Tibial nerve (tissue), 4 donors: Measurements from ENCODE around the gene SCAMP4.
"Not testable (repeated sequence)": the region's sequence is repeated elsewhere in the genome, so short reads cannot be mapped to it uniquely, and the experiment has no call there.

Source experiments
- EP300 ChIP-seq, 2 donors: sonication (generic); formaldehyde crosslinking; IDR thresholded peaks; one replicate each; pipeline ENCODE4 v1.6.1; 2017; ENCODE audit warnings: antibody characterized with exemption in 2 of 2, mild to moderate bottlenecking in 1 of 2
- POLR2A ChIP-seq, 2 donors: fragments of 450-650 bp; IDR thresholded peaks; one replicate each; pipeline ENCODE4 v1.6.1; 2017; ENCODE audit warnings: antibody characterized with exemption in 2 of 2, mild to moderate bottlenecking in 2 of 2, moderate library complexity in 2 of 2
- TF ChIP-seq, protein P1 (sequence below), 5 experiments: fragments of 200-600 bp in 3 of 5; fragments of 450-650 bp in 2 of 5; sonication (generic) in 3 of 5; IDR thresholded peaks; one replicate each; pipeline ENCODE4 v1.5.1; 2016 to 2019; ENCODE audit warnings: antibody characterized with exemption in 5 of 5, mild to moderate bottlenecking in 3 of 5, moderate library complexity in 2 of 5

DNA sequence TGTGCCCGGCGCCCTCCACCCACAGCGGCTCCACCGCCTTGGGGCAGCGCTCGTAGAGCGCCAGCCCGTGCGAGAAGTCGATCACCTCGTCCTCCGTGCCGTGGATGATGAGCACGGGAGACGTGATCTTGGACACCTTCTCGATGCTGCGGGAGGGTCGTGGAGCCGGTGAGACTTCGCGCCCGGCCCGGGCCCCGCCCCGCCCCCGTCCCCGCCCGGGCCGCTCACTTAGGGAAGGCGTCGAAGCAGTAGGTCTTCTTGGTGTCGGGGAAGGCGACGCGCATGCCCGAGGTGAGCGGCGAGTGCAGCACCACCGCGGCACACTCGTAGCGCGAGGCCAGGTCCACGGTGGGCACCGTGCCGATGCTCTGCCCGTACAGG is 27.9 kb upstream of the SCAMP4 start:
- TF ChIP-seq, protein P1, sequence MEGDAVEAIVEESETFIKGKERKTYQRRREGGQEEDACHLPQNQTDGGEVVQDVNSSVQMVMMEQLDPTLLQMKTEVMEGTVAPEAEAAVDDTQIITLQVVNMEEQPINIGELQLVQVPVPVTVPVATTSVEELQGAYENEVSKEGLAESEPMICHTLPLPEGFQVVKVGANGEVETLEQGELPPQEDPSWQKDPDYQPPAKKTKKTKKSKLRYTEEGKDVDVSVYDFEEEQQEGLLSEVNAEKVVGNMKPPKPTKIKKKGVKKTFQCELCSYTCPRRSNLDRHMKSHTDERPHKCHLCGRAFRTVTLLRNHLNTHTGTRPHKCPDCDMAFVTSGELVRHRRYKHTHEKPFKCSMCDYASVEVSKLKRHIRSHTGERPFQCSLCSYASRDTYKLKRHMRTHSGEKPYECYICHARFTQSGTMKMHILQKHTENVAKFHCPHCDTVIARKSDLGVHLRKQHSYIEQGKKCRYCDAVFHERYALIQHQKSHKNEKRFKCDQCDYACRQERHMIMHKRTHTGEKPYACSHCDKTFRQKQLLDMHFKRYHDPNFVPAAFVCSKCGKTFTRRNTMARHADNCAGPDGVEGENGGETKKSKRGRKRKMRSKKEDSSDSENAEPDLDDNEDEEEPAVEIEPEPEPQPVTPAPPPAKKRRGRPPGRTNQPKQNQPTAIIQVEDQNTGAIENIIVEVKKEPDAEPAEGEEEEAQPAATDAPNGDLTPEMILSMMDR (IDR thresholded peaks at IDR 0.05), result not testable (repeated sequence)
- TF ChIP-seq POLR2A, EP300 (IDR thresholded peaks at IDR 0.05): not testable (repeated sequence)
